HG02678 (cell line): Measurements from ENCODE around the gene SUZ12.
"Not testable (repeated sequence)": the region's sequence is repeated elsewhere in the genome, so short reads cannot be mapped to it uniquely, and the experiment has no call there.

Source experiments
- ATAC-seq: cut with Tn5 transposase; IDR thresholded peaks from one replicate; pipeline ENCODE4 v1.9.1; 2021; ENCODE audit warnings: mild to moderate bottlenecking, moderate library complexity; ENCODE audit not compliant: unreplicated experiment

The SUZ12 gene

GRCh38 chr17:31942396-31942795, 5.6 kb downstream of the SUZ12 start:
- not testable (repeated sequence) for ATAC-seq

GRCh38 chr17:31951953-31952352, 15.1 kb downstream of the SUZ12 start:
- not testable (repeated sequence) for ATAC-seq

- not testable (repeated sequence) for ATAC-seq
Measured at GRCh38 chr17:31964131-31964530, 27.3 kb downstream of the SUZ12 start.

GRCh38 chr17:31967648-31968047, 30.8 kb downstream of the SUZ12 start:
- no peak for ATAC-seq

- ATAC-seq: not testable (repeated sequence)
Measured at GRCh38 chr17:31970416-31970815, 33.6 kb downstream of the SUZ12 start.

GRCh38 chr17:31974269-31975071, 37.7 kb downstream of the SUZ12 start:
- ATAC-seq: not testable (repeated sequence)

- ATAC-seq: not testable (repeated sequence)
Measured at GRCh38 chr17:31975391-31975790, 38.6 kb downstream of the SUZ12 start.

GRCh38 chr17:31991821-31992220, 55.0 kb downstream of the SUZ12 start:
- ATAC-seq: not testable (repeated sequence)

- ATAC-seq: no peak
Measured at GRCh38 chr17:31997005-31997404, 60.2 kb downstream of the SUZ12 start.

- peak; percentile 85 for ATAC-seq
Measured at GRCh38 chr17:32006957-32007462, 70.2 kb downstream of the SUZ12 start, which contains the start of gene LRRC37B. LRRC37B (plus strand) TSS chr17:32007383; CDS start chr17:32021393, 14,010 bp downstream.

- peak; percentile 39 for ATAC-seq
Measured at GRCh38 chr17:32007463-32008298, 70.9 kb downstream of the SUZ12 start.

- no peak for ATAC-seq
Measured at GRCh38 chr17:32009262-32009542, 72.4 kb downstream of the SUZ12 start.

GRCh38 chr17:32010114-32010513, 73.3 kb downstream of the SUZ12 start:
- no peak for ATAC-seq

GRCh38 chr17:32015245-32016013, 78.6 kb downstream of the SUZ12 start:
- ATAC-seq: no peak

GRCh38 chr17:32016231-32016630, 79.4 kb downstream of the SUZ12 start:
- ATAC-seq: no peak

GRCh38 chr17:32019228-32019627, 82.4 kb downstream of the SUZ12 start:
- no peak for ATAC-seq

GRCh38 chr17:32020943-32021614, 84.3 kb downstream of the SUZ12 start:
- no peak for ATAC-seq

GRCh38 chr17:32021615-32021955, 84.8 kb downstream of the SUZ12 start:
- no peak for ATAC-seq

- not testable (repeated sequence) for ATAC-seq
Measured at GRCh38 chr17:32022554-32022953, 85.7 kb downstream of the SUZ12 start.

GRCh38 chr17:32027271-32027670, 90.5 kb downstream of the SUZ12 start:
- ATAC-seq: not testable (repeated sequence)

GRCh38 chr17:32033223-32033622, 96.4 kb downstream of the SUZ12 start:
- ATAC-seq: no peak
